HG03442 (cell line): ENCODE results near the gene PLSCR1.
"Not testable (repeated sequence)": the region's sequence is repeated elsewhere in the genome, so short reads cannot be mapped to it uniquely, and the experiment has no call there.

Experiments
- ATAC-seq: cut with Tn5 transposase; IDR thresholded peaks from one replicate; pipeline ENCODE4 v1.9.1; 2021; ENCODE audit warnings: mild to moderate bottlenecking, moderate library complexity; ENCODE audit not compliant: unreplicated experiment

PLSCR1 gene

GRCh38 chr3:146519810-146520209 lies 24.6 kb downstream of the PLSCR1 start:
- no peak for ATAC-seq

GRCh38 chr3:146517684-146518435 lies 26.5 kb downstream of the PLSCR1 start:
- ATAC-seq, result no peak

GRCh38 chr3:146513386-146514051 lies 30.9 kb downstream of the PLSCR1 start:
- ATAC-seq, result no peak

GRCh38 chr3:146511402-146512134 lies 32.8 kb downstream of the PLSCR1 start:
- no peak for ATAC-seq

- ATAC-seq, result no peak
These were observed 36.9 kb downstream of the PLSCR1 start for GRCh38 chr3:146507331-146508120.

GRCh38 chr3:146505516-146505915 lies 38.9 kb downstream of the PLSCR1 start:
- no peak for ATAC-seq

GRCh38 chr3:146504498-146505197 lies 39.8 kb downstream of the PLSCR1 start:
- no peak for ATAC-seq

GRCh38 chr3:146503461-146504202 lies 40.8 kb downstream of the PLSCR1 start:
- peak; percentile 97 for ATAC-seq

- ATAC-seq, result no peak
These were observed 41.4 kb downstream of the PLSCR1 start for GRCh38 chr3:146502887-146503460.

GRCh38 chr3:146501752-146502151 lies 42.7 kb downstream of the PLSCR1 start:
- ATAC-seq, result peak; percentile 21

- ATAC-seq, result no peak
These were observed 44.7 kb downstream of the PLSCR1 start for GRCh38 chr3:146499701-146500100.

GRCh38 chr3:146498002-146498736 lies 46.2 kb downstream of the PLSCR1 start:
- no peak for ATAC-seq

- not testable (repeated sequence) for ATAC-seq
These were observed 47.1 kb downstream of the PLSCR1 start for GRCh38 chr3:146497145-146497843.

GRCh38 chr3:146496726-146497125 lies 47.7 kb downstream of the PLSCR1 start:
- ATAC-seq, result no peak

- no peak for ATAC-seq
These were observed 48.2 kb downstream of the PLSCR1 start for GRCh38 chr3:146496251-146496650.

GRCh38 chr3:146493761-146494160 lies 50.6 kb downstream of the PLSCR1 start:
- no peak for ATAC-seq

- ATAC-seq, result no peak
These were observed 51.2 kb downstream of the PLSCR1 start for GRCh38 chr3:146493221-146493620.

- ATAC-seq, result no peak
These were observed 53.1 kb downstream of the PLSCR1 start for GRCh38 chr3:146491303-146491702.
